IPS-11a (cell line): ENCODE measurements around the gene SLC5A10.
A peak's percentile ranks its signal among the peaks of the same experiment; 100 is the strongest.

Source experiments
- H3K4me3 ChIP-seq: one replicate; pipeline ENCODE4 v1.5.1; 2013; ENCODE audit warnings: low read depth, low read length, control low read depth

The SLC5A10 gene

DNA sequence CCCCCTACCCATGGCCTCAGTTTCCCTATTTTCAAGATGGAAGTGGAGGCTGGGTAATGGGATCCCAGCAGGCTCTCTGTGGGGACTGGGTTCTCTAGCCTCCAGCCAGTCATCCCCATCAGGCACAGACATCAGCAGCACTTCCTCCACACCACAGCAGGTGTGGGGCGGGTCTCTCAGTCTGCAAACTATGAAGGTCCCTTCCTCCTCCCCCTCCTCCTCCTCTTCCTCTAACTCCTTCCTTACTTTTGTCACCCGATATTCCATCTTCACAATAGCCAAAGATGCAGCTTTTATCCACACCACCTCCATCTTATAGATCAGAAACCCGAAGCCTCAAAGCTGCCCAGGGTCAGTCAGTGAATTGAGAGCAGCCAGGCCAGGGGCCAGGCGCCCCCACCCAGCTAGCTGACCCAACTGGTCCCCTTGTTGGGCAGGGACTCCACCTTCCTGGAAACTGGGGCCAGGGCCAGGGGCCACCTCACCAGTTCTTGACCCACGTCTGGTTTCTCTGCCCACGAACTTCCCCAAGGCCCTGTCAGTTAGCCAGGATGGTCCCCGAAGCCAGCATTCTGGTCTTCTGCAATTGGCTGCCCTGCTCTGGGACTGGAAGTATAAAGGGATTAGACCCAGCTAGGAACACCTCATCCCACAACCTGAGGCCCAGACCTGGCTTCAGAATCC is 50.1 kb downstream of the SLC5A10 start:
- no peak overlapping the region for H3K4me3 ChIP-seq

DNA sequence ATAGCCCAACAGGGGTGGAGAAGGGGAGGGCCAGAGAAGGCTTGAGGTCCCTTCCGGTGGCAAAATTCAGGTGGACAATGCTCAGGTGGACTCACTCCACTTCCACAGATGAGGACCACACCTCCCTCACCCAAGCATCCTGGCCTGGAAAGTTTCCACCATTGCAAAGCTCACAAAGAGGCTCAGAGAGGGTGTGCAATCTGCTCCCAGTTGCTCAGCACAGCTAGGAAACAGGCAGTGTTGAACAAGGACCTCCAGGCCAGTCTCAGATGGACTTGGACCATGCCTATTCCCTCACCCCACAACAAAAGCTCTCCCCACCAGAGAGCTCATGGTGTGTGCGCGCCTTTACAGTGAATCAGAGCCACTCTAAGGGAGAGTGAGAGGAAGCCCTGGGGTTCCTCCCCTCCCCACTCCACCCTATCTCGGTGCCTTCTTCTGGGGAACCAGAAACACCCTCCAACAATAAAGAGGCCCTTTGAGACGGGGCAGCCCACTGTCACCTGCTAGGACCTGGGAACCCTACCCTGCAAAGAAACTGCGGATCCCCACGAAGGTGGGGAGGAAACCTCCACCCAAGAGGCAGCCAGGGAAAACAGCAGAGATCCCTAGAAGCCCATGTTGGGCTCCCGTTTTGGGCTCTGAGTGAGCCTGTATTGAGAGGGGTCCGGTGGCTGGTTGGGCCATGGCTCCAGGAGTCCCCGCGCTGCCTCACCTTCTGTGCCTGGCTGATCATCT is 51.0 kb downstream of the SLC5A10 start:
- peak overlapping the region; percentile 69 for H3K4me3 ChIP-seq

DNA sequence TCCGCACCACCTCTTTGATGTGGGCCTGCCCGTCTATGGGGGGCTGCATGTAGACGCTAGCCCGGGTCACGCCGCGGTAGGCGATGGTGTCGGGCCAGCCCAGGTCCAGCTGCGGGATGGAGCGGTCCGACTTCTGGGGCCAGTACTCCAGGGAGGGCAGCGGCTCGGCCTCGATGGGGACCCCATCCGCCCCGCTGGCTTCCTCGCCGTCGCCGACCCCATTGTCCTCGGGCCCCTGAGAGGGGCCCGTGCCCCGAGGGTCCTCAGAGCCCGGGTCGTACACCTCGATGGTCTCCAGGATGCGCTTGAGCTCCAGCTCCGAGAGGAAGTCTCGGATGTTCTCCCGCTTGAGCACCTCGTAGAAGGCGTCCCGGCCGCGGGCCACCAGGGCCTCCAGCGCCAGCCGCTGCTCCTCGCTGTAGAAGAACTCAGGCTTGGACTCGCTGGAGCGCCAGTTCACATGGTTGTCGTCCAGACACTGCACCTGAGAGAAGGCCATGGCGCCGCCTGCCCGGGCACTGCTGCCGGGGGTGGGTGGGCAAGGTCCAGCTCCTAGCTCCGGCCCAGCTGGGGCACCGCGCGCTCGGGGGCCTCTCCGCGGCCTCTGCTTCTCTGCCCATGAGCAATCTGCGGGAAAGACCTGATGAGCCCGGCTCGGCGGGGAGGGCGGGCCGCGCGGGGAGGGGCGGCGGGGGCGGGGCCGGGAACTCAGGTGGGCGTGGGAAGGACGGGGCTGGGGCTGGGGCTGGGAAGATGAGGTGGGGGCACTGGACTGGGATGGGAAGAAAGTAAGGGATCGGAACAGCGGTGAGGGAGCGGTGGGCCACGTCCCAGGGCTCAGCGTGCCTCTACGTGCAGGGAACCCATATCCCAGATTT is 51.8 kb downstream of the SLC5A10 start:
- H3K4me3 ChIP-seq = peak overlapping the region; percentile 69

DNA sequence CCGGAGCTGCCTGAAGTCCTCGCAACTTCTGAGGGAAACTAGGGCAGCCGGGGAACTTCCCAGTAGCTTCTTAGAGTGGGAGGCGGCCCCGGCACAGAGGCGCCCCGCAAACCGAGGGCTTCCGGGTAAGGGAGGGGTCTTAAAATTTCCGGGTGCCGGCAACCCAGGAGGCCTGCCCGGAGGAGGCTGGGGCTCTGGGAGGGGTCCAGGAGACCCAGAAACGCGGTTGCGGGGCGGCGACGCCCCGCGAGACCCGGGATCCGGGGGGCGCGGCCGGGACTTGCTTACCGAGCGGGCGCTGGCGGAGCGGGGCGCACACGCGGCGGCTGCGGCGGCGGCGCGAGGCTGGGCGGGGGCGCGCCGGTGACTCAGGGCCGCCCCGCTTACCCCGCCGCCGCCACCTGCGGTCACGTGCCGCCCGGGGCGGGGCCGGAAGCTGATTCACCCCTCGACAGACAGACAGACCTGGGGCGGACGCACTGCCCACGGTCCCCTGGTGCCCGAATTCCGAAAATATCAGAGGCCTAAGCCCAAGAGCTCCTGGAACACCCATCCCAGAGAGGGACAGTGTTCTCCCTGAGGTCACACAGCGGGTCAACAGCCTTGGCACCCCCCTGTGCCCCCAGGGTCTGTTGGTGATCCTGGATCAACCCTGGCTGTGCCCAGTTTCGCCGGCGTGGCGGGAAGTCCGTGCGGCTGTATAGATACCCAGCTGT is 52.6 kb downstream of the SLC5A10 start, which contains the start of gene FAM83G:
FAM83G (minus strand) TSS at position 344 of the 716 bp plus-strand sequence. CDS start 723 bp downstream, outside the sequence.
- peak within 1 kb of the TSS; percentile 69 for H3K4me3 ChIP-seq

DNA sequence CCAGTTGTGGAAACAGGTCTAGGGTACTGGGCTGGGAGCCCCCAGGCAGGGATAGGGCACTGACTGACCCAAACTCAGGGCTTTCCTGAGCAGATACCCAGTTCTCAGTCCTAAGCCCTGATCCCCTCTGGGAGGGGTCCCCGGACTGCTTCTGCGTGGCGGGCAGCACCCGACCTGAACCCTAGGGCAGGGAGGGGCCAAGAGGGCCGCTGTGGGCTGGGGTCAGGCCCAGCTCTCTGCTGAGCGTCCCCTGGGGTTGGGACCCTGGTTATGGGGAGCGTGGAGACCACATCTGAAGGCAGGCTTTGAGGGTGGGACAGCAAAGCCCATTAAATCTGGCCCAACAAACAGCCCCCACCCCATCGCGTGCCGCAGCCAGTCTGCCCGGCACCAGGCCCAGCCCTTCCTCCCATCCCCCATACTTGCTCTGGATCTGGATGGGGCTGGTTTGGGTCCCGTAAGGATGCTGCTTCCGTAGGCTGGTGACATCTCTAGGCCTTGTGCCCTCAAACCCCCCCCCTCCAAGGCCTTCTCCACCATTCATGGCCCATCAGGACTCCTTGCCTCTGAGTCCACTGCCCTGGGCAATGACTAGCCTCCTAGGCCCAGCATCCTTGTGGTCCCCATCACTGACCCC is 53.3 kb downstream of the SLC5A10 start:
- H3K4me3 ChIP-seq = peak overlapping the region; percentile 57

DNA sequence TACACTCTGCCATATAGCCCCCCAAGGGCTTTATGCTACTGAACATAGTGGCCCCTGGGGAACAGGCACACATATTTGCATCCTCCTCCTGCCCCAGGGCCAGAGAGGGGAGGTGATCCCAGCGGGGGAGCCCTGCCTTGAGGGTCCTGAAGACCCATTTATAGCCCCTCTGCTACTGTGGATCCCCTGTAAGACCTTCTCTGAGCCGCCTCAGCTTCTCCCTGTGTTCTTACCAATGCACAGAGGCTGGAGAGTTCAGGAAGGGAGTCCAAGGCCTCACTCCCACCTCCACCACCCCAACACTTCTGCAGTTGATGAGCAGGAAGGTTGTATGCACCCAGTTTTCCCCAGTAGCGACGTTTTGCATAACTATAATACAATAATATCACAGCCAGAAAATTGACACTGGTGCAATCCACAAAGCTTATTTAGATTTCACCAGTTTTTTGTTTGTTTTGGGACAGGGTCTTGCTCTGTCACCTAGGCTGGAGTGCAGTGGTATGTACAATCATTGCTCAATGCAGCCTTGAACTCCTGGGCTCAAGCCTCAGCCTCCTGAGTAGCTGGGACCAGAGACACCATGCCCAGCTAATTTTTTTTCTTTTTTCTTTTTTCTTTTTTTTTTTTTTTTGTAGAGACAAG is 53.9 kb downstream of the SLC5A10 start:
- no peak overlapping the region for H3K4me3 ChIP-seq

DNA sequence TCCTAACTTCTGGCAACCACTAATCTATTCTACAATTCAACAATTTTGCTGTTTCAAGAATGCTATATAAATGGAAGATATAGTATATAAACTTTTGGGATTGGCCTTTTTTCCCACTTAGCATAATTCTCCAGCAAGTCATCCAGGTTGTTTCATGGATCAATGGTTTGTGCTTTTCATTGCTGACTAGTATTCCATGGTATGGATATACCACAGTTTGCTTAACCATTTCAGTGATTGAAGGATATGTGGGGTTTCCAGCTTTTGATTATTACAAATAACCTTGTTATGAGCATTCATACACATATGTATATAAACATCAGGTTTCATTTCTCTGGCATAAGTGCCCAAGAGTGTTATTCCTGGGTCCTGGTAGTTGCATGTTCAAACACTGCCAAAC is 54.7 kb downstream of the SLC5A10 start:
- no peak overlapping the region for H3K4me3 ChIP-seq

DNA sequence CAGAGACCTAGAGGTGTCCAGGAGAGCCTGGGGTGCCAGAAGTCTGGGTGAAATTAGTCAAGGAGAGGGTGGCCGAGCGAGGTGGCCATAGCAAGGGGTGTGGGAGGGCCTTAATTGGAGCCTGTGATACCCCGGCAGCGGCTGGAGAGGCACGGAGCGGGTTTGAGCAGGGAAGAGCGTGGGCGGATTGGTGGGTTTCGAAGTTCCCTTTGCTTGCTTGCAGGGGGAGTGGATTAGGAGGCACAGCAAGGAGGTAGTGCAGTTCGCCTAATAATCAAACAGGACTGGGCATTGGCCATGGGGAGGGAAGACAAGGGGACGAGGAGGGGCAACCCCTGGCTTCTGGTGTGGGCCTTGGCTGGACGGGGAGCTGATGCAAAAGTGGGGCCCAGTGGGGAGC is 58.0 kb downstream of the SLC5A10 start:
- H3K4me3 ChIP-seq = no peak overlapping the region

DNA sequence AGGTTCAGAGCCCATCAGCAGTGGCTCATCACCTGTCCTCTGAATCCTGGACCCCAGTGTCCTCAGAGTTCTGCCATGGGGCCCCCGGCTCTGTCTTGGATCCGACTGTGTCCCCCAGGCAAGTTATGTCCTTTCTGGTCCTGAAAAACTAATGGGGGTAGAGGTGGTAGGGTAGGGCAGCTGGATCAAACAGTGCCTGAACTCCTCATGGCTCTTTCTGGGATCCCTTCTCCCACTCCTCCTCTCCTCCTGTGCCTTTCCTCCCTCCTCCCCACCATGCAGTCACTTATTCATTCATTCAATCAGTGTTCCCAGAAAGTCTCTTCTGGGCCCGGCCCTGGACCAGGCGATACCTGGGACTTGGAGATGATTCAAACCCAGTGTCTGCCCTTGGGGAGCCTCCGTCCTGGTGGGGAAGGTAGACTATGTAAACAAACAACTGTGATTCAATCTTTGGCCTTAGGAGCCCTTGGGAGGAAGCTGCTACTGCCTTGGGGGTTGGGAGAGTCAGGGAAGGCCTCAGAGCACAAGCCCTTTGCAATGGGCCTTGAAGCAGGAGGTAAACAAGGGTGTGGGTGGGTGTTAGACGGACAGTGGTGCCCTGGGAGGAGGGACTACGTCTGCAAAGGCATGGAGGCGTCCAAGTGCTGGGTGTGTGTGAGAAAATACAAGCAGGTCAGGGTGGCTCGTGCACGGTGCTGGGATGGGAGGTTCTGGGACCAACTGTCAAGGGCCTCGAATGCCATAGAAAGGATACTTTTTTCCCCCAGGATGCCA is 59.0 kb downstream of the SLC5A10 start:
- H3K4me3 ChIP-seq = no peak overlapping the region

DNA sequence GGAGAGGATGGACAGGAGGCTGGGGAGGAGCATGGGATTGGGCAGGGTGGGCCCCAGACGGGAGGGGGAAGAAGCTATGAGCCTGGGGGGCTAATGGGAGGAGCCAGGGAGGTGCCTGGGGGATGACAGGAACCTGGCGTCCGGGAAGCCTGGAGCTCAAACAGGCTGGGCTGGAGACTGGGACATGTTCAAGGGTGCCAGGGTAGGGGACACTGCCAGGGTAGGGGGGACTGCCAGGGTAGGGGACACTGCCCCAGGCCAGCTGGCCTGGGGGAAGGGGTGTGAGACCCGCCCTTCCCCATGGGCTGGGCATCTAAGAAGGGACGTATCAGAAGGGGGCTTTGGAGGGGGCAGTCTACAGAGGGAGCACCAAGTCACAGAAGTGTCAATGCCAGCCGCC is 59.6 kb downstream of the SLC5A10 start:
- no peak overlapping the region for H3K4me3 ChIP-seq

DNA sequence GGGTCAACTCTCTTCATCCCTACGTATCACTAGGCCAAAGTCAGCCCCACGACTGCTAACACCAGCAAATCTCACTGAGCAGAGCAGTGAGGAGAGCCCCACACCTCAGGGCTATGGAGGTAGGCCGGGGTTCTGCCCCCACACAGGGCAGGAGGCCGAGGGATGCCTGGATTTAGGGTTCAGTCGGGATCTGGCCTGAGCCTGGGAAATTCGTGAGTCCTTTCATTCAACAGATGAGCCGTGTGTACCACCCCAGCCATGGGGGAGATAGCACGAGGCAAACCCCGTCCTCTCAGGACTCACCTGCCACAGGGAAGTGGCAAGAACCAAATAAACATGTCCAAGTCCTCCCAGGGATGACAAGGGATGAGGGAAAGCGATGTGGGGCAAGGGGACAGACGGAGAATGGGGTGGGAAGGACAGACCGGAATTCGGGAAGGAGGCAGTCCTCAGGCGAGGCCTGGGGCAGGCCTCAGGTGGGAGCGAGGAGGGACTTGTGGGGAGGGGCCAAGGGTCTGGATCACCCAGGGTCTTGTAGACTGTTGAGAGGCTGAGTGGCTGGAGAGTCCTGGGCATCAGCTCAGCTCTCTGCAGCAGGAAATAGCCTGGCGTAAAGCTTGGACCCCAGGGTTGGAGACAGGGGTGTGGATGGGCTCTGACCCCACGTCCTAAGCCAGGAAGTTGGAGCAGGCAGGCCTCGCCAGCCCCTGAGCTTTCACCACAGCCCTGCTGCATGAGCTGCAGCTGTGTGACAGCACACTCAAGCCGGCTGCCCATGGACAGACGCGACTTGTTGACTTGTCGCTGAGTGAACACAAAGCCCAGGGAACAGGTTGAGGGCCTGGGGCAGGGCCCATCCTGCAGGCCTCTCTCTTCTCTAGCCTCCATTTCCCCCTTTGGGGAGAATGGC is 60.5 kb downstream of the SLC5A10 start:
- H3K4me3 ChIP-seq = no peak overlapping the region

DNA sequence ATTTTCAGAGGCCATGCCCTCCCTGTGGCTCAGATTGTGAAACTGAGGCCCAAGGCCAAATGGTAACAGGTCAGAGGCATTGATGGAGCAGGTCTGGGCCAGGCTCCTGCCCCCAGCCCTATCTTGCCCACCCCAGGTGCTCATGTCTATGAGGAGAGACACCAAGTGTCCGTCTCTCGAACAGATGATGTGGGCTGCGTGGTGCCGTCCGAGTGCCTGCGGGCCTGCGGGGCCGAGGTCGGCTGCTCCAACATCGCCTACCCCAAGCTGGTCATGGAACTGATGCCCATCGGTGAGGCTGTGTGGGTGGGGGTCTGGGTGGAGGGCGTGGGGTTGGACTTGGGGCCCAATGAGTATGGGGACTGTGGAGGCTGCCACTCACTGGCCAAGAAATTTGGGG is 61.3 kb downstream of the SLC5A10 start:
- H3K4me3 ChIP-seq = no peak overlapping the region

DNA sequence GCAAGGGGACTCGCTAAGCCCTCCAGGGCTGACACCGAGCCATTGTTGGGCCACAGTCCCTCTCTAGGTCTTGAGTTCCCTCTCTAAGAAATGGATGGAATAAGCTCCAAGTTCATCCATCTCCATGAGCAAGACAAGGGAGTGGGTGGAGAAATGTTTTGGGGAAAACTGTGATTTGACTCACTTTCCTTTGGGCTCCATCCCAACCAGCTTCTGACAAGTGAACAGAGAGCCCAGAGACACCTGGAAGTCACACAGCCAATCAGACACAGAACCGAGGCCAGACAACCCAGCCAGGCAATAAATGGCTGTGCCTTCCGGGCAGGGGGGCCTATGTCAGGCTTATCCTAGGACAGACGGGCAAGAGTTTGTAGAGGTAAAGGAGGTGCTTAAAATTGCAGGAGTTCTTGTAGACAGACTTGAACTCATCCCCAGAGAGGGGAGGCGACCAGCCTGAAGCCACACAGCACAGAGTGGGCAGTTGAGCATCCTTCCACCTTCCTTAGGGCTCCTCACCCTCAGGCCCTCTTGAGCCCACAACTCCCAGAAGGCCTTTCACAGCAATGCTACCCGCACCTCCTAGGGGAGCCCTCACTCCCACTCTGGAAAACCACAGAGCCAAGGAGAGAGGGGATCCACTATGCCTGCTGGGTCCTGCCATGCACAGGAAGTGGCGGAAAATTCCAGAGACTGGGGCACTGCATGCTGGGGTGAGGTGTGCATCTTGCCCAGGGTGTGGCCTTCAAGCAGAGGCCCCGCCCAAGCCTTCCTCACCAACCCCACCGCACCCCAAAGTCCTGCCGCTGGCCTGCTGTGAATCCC is 62.1 kb downstream of the SLC5A10 start:
- H3K4me3 ChIP-seq = no peak overlapping the region

DNA sequence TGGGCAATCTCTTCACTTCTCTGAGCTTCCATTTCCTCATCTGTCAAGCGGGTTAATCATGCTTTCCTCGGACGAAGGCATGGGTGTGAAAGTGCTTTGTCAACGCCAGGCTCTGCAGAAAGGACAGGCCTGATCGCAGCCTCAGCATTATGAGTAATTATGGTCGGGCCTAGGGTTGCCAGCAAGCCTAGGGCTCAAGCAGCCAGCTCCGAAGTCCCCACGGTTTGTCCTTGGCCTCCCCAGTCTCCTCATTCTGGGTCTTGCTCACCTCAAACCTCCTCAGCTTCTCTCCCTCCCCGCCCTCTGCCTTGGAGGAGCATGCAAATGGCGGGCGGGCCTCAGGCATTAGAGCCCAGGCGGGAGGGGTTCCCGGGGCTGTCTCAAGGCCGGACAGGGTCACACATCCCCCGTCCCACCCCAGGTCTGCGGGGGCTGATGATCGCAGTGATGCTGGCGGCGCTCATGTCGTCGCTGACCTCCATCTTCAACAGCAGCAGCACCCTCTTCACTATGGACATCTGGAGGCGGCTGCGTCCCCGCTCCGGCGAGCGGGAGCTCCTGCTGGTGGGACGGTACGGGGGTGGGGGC is 62.8 kb downstream of the SLC5A10 start:
- H3K4me3 ChIP-seq = no peak overlapping the region

DNA sequence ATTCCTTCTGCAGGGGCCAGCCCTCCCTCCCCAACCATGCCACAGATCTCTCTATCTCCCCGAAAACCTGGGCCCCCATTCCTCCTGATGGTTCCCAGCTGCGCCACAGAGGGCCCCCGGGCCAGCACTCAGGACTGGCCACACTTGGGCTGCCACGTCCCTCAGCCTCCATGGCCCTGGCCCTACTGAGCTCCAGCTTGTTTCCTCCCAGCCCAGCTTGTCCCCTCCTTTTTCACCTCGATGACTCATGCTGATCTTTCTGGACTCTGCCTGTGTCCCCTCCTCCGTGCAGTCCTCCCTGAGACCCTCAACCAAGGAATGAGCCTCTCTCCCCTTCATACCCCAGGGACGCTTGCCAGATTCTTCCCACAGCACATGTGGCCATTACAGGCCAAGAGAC is 63.5 kb downstream of the SLC5A10 start:
- no peak overlapping the region for H3K4me3 ChIP-seq

DNA sequence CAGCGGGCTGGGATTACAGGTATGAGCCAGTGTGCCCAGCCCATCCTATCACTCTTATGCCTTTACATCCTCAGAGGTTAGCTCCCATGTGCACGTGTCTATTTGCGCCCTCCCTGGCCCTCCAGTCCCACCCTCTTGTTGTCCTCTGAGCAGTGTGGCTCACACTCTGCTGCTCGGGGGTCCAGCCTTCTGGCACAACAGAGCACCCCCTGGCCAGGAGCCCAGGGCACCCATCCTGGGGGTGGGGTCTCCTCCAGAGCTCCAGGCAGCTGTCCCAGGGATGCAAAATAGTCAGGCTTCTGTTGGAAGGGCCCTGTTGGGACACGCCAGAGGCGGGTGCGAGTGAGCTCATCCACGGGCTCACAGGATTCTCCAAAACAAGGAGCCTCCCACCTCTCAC is 64.3 kb downstream of the SLC5A10 start:
- no peak overlapping the region for H3K4me3 ChIP-seq

DNA sequence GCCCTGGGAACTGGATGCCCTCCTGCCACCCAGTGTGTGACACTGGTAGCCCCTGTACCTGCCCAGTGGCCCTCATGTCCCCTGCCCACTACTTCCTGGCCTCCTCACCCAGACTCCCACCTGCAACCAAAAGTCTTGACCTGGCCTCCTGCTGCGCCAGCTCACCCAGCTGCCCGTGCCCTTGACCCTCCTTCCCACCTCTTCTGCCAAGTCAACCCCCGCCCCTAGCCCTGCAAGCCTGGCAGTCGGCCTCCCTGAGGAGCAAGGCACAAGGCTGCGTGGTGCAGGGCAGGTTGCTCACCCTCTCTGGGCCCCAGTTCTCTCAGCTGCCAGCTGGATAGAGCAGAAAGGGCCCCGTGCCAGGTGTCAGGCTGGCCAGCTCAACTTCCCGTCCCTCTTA is 64.9 kb downstream of the SLC5A10 start:
- no peak overlapping the region for H3K4me3 ChIP-seq
